Measurements from ENCODE around the gene PTTG1IP.

Gene PTTG1IP

GRCh38 chr21:44895859-44896258, 22.4 kb upstream of the PTTG1IP start:
- peaks cover 0 to 11% of the 10 kb centered on the region in 2 donors for H3K27me3 ChIP-seq (ENCODE audit: control insufficient read depth in 1 of 2, insufficient read depth in 2 of 2, low read length in 2 of 2)
- H3K36me3 ChIP-seq (ENCODE audit: control insufficient read depth in 1 of 2, insufficient read depth in 2 of 2, low read length in 2 of 2): peaks cover 0 to 9% of the 10 kb centered on the region in 2 donors
- peaks cover 11 to 15% of the 10 kb centered on the region in 2 donors for H3K4me1 ChIP-seq (ENCODE audit: control insufficient read depth in 1 of 2, insufficient read depth in 2 of 2, low read length in 2 of 2)
- no peaks in the 10 kb centered on the region for H3K9me3 ChIP-seq (ENCODE audit: control insufficient read depth in 1 of 2, low read length in 2 of 2)
- H3K27ac ChIP-seq (ENCODE audit: low read depth, low read length): no peak overlapping the region
- no peak overlapping the region for H3K9ac ChIP-seq (ENCODE audit: low read depth in 1 of 2, low read length in 2 of 2)
- H3K4me3 ChIP-seq (ENCODE audit: low read depth in 1 of 2, low read length in 2 of 2): no peak overlapping the region

GRCh38 chr21:44894687-44895302, 21.3 kb upstream of the PTTG1IP start:
- peaks cover 0 to 11% of the 10 kb centered on the region in 2 donors for H3K27me3 ChIP-seq (ENCODE audit: control insufficient read depth in 1 of 2, insufficient read depth in 2 of 2, low read length in 2 of 2)
- H3K4me1 ChIP-seq (ENCODE audit: control insufficient read depth in 1 of 2, insufficient read depth in 2 of 2, low read length in 2 of 2): peaks cover 11 to 15% of the 10 kb centered on the region in 2 donors
- no peaks in the 10 kb centered on the region for H3K9me3 ChIP-seq (ENCODE audit: control insufficient read depth in 1 of 2, low read length in 2 of 2)
- H3K9ac ChIP-seq (ENCODE audit: low read depth in 1 of 2, low read length in 2 of 2): no peak overlapping the region
- H3K36me3 ChIP-seq (ENCODE audit: control insufficient read depth in 1 of 2, insufficient read depth in 2 of 2, low read length in 2 of 2): peaks cover 0 to 7% of the 10 kb centered on the region in 2 donors
- no peak overlapping the region for H3K4me3 ChIP-seq (ENCODE audit: low read depth in 1 of 2, low read length in 2 of 2)
- H3K27ac ChIP-seq (ENCODE audit: low read depth, low read length): no peak overlapping the region

GRCh38 chr21:44893948-44894656, 20.6 kb upstream of the PTTG1IP start:
- peaks cover 11 to 15% of the 10 kb centered on the region in 2 donors for H3K4me1 ChIP-seq (ENCODE audit: control insufficient read depth in 1 of 2, insufficient read depth in 2 of 2, low read length in 2 of 2)
- H3K9me3 ChIP-seq (ENCODE audit: control insufficient read depth in 1 of 2, low read length in 2 of 2): no peaks in the 10 kb centered on the region
- H3K27ac ChIP-seq (ENCODE audit: low read depth, low read length): no peak overlapping the region
- no peak overlapping the region for H3K9ac ChIP-seq (ENCODE audit: low read depth in 1 of 2, low read length in 2 of 2)
- H3K36me3 ChIP-seq (ENCODE audit: control insufficient read depth in 1 of 2, insufficient read depth in 2 of 2, low read length in 2 of 2): peaks cover 0 to 7% of the 10 kb centered on the region in 2 donors
- H3K27me3 ChIP-seq (ENCODE audit: control insufficient read depth in 1 of 2, insufficient read depth in 2 of 2, low read length in 2 of 2): peaks cover 0 to 9% of the 10 kb centered on the region in 2 donors
- no peak overlapping the region for H3K4me3 ChIP-seq (ENCODE audit: low read depth in 1 of 2, low read length in 2 of 2)

GRCh38 chr21:44893278-44893556, 19.7 kb upstream of the PTTG1IP start:
- Histone ChIP-seq H3K36me3 (ENCODE audit: control insufficient read depth in 1 of 2, insufficient read depth in 2 of 2, low read length in 2 of 2) (no peaks in the 10 kb centered on the region), H3K4me3 (ENCODE audit: low read depth in 1 of 2, low read length in 2 of 2) (no peak overlapping the region), H3K27ac (ENCODE audit: low read depth, low read length) (no peak overlapping the region), H3K9ac (ENCODE audit: low read depth in 1 of 2, low read length in 2 of 2) (no peak overlapping the region), H3K9me3 (ENCODE audit: control insufficient read depth in 1 of 2, low read length in 2 of 2) (no peaks in the 10 kb centered on the region), H3K4me1 (ENCODE audit: control insufficient read depth in 1 of 2, insufficient read depth in 2 of 2, low read length in 2 of 2) (peaks cover 7 to 11% of the 10 kb centered on the region in 2 donors), H3K27me3 (ENCODE audit: control insufficient read depth in 1 of 2, insufficient read depth in 2 of 2, low read length in 2 of 2) (peaks cover 0 to 5% of the 10 kb centered on the region in 2 donors)

GRCh38 chr21:44892536-44893277, 19.2 kb upstream of the PTTG1IP start:
- Histone ChIP-seq H3K9ac (ENCODE audit: low read depth in 1 of 2, low read length in 2 of 2) (no peak overlapping the region), H3K27me3 (ENCODE audit: control insufficient read depth in 1 of 2, insufficient read depth in 2 of 2, low read length in 2 of 2) (peaks cover 0 to 5% of the 10 kb centered on the region in 2 donors), H3K27ac (ENCODE audit: low read depth, low read length) (no peak overlapping the region), H3K4me3 (ENCODE audit: low read depth in 1 of 2, low read length in 2 of 2) (no peak overlapping the region), H3K4me1 (ENCODE audit: control insufficient read depth in 1 of 2, insufficient read depth in 2 of 2, low read length in 2 of 2) (peaks cover 6% of the 10 kb centered on the region in 2 donors), H3K36me3 (ENCODE audit: control insufficient read depth in 1 of 2, insufficient read depth in 2 of 2, low read length in 2 of 2) (no peaks in the 10 kb centered on the region), H3K9me3 (ENCODE audit: control insufficient read depth in 1 of 2, low read length in 2 of 2) (no peaks in the 10 kb centered on the region)

GRCh38 chr21:44892095-44892494, 18.6 kb upstream of the PTTG1IP start:
- H3K9ac ChIP-seq (ENCODE audit: low read depth in 1 of 2, low read length in 2 of 2): no peak overlapping the region
- H3K36me3 ChIP-seq (ENCODE audit: control insufficient read depth in 1 of 2, insufficient read depth in 2 of 2, low read length in 2 of 2): peaks cover 0 to 5% of the 10 kb centered on the region in 2 donors
- H3K27me3 ChIP-seq (ENCODE audit: control insufficient read depth in 1 of 2, insufficient read depth in 2 of 2, low read length in 2 of 2): peaks cover 0 to 5% of the 10 kb centered on the region in 2 donors
- H3K9me3 ChIP-seq (ENCODE audit: control insufficient read depth in 1 of 2, low read length in 2 of 2): no peaks in the 10 kb centered on the region
- no peak overlapping the region for H3K4me3 ChIP-seq (ENCODE audit: low read depth in 1 of 2, low read length in 2 of 2)
- no peak overlapping the region for H3K27ac ChIP-seq (ENCODE audit: low read depth, low read length)
- H3K4me1 ChIP-seq (ENCODE audit: control insufficient read depth in 1 of 2, insufficient read depth in 2 of 2, low read length in 2 of 2): peaks cover 0 to 2% of the 10 kb centered on the region in 2 donors

- Histone ChIP-seq H3K9ac (ENCODE audit: low read depth in 1 of 2, low read length in 2 of 2) (no peak overlapping the region), H3K27ac (ENCODE audit: low read depth, low read length) (no peak overlapping the region), H3K9me3 (ENCODE audit: control insufficient read depth in 1 of 2, low read length in 2 of 2) (no peaks in the 10 kb centered on the region), H3K36me3 (ENCODE audit: control insufficient read depth in 1 of 2, insufficient read depth in 2 of 2, low read length in 2 of 2) (peaks cover 0 to 5% of the 10 kb centered on the region in 2 donors), H3K4me3 (ENCODE audit: low read depth in 1 of 2, low read length in 2 of 2) (no peak overlapping the region), H3K4me1 (ENCODE audit: control insufficient read depth in 1 of 2, insufficient read depth in 2 of 2, low read length in 2 of 2) (no peaks in the 10 kb centered on the region), H3K27me3 (ENCODE audit: control insufficient read depth in 1 of 2, insufficient read depth in 2 of 2, low read length in 2 of 2) (peaks cover 0 to 5% of the 10 kb centered on the region in 2 donors)
Observed at GRCh38 chr21:44891631-44892031, 18.1 kb upstream of the PTTG1IP start.

GRCh38 chr21:44890961-44891541, 17.6 kb upstream of the PTTG1IP start:
- H3K27me3 ChIP-seq (ENCODE audit: control insufficient read depth in 1 of 2, insufficient read depth in 2 of 2, low read length in 2 of 2): peaks cover 0 to 5% of the 10 kb centered on the region in 2 donors
- H3K36me3 ChIP-seq (ENCODE audit: control insufficient read depth in 1 of 2, insufficient read depth in 2 of 2, low read length in 2 of 2): peaks cover 0 to 5% of the 10 kb centered on the region in 2 donors
- no peaks in the 10 kb centered on the region for H3K4me1 ChIP-seq (ENCODE audit: control insufficient read depth in 1 of 2, insufficient read depth in 2 of 2, low read length in 2 of 2)

GRCh38 chr21:44890338-44890931, 16.9 kb upstream of the PTTG1IP start:
- H3K27ac ChIP-seq (ENCODE audit: low read depth, low read length): no peak overlapping the region
- peaks cover 0 to 5% of the 10 kb centered on the region in 2 donors for H3K36me3 ChIP-seq (ENCODE audit: control insufficient read depth in 1 of 2, insufficient read depth in 2 of 2, low read length in 2 of 2)
- peaks cover 0 to 5% of the 10 kb centered on the region in 2 donors for H3K27me3 ChIP-seq (ENCODE audit: control insufficient read depth in 1 of 2, insufficient read depth in 2 of 2, low read length in 2 of 2)
- no peak overlapping the region for H3K4me3 ChIP-seq (ENCODE audit: low read depth in 1 of 2, low read length in 2 of 2)
- H3K9me3 ChIP-seq (ENCODE audit: control insufficient read depth in 1 of 2, low read length in 2 of 2): no peaks in the 10 kb centered on the region
- H3K9ac ChIP-seq (ENCODE audit: low read depth in 1 of 2, low read length in 2 of 2): no peak overlapping the region
- no peaks in the 10 kb centered on the region for H3K4me1 ChIP-seq (ENCODE audit: control insufficient read depth in 1 of 2, insufficient read depth in 2 of 2, low read length in 2 of 2)

More at GRCh38 chr21:44890961-44891541, 17.6 kb upstream of the PTTG1IP start:
- Histone ChIP-seq H3K4me3 (ENCODE audit: low read depth in 1 of 2, low read length in 2 of 2) (no peak overlapping the region), H3K27ac (ENCODE audit: low read depth, low read length) (no peak overlapping the region), H3K9me3 (ENCODE audit: control insufficient read depth in 1 of 2, low read length in 2 of 2) (no peaks in the 10 kb centered on the region), H3K9ac (ENCODE audit: low read depth in 1 of 2, low read length in 2 of 2) (no peak overlapping the region)

Data from duodenal mucosa (tissue), 2 donors.